ENCODE data around the gene SUSD1.
"Not testable (repeated sequence)": the region's sequence is repeated elsewhere in the genome, so short reads cannot be mapped to it uniquely, and the experiment has no call there.

The SUSD1 gene

DNA sequence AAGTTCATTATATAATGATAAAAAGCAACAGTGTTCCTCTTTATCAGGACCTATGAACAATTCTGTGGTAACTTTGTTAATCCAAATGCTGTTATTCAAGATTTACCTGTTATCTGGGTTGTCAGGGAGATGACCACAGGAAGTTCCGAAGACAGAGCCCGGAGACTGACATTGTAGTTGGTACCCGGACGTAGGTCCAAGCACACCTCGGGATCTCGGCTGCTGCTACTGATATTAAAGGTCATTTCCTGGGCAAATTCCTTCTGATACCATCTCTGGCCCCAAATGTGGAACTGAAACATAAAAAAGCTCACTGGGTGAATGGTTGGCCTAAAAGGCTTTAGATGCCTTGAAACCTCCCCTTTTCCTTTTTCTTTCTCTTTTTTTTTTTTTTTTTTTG is 96.7 kb downstream of the SUSD1 start:
- Histone ChIP-seq H3K27me3 (no peaks in the 10 kb centered on the region), H3K4me1 (no peaks in the 10 kb centered on the region), H3K4me3 (ENCODE audit: low read depth, low read length) (no peak overlapping the region), H3K9me3 (no peaks in the 10 kb centered on the region), H3K36me3 (no peaks in the 10 kb centered on the region)
- DNase-seq, result no peak
- no peak for TF ChIP-seq CTCF (IDR thresholded peaks at IDR 0.05; ENCODE audit: low read depth, low read length)

- Histone ChIP-seq H3K4me3 (ENCODE audit: low read depth, low read length) (no peak overlapping the region), H3K9me3 (no peaks in the 10 kb centered on the region), H3K4me1 (no peaks in the 10 kb centered on the region), H3K36me3 (no peaks in the 10 kb centered on the region), H3K27me3 (no peaks in the 10 kb centered on the region)
- no peak for DNase-seq
- no peak for TF ChIP-seq CTCF (IDR thresholded peaks at IDR 0.05; ENCODE audit: low read depth, low read length)
Measured at GRCh38 chr9:112076814-112077213, 98.3 kb downstream of the SUSD1 start.

- Histone ChIP-seq H3K4me3 (ENCODE audit: low read depth, low read length) (no peak overlapping the region), H3K27me3 (no peaks in the 10 kb centered on the region), H3K9me3 (no peaks in the 10 kb centered on the region), H3K36me3 (peaks cover under 1% of the 10 kb centered on the region; the same call in 1 of the 2 replicates), H3K4me1 (no peaks in the 10 kb centered on the region)
- no peak for TF ChIP-seq CTCF (IDR thresholded peaks at IDR 0.05; ENCODE audit: low read depth, low read length)
- no peak for DNase-seq
Measured at GRCh38 chr9:112075009-112075378, 100.1 kb downstream of the SUSD1 start.

DNA sequence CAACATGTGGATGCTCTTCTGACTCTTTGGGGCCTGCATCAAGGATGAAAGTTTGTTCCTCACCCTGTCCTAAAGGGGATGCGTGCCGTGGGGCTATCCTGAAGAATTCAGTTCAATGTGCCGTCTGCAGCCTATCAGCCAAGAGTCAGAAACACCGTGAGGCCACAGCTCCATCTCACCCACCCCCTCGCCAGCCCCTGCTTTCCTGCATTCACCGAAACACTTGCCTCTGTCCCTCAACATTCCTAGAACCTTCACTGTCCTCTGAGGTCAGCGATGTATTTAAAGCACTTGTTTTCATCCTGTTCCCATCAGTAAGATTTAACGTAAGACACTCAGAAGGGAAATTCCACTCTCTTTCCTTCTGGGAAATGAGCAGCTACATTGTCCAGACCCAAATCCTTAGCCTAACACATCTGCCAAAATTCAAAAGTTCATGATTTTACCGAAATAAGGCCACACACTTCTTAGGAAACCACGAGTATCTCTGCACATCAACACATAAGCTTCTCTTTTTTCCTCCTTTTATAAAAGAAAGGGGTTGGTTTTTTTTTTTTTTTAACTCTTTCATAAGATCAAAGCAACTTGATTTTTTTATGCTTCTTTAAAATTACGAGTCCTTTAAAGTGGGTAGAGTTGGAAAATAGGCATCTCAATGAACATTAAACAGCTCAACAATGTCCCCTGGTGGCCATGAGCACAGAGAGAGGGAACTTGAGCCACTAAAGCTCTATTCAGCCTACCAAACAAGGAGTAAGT is 100.7 kb downstream of the SUSD1 start:
- no peaks in the 10 kb centered on the region for H3K9me3 ChIP-seq
- H3K4me1 ChIP-seq, result no peaks in the 10 kb centered on the region
- peak; percentile 69 for DNase-seq
- peak; percentile 97 for TF ChIP-seq CTCF (IDR thresholded peaks at IDR 0.05; ENCODE audit: low read depth, low read length)
- no peaks in the 10 kb centered on the region for H3K27me3 ChIP-seq
- H3K4me3 ChIP-seq (ENCODE audit: low read depth, low read length), result no peak overlapping the region
- peaks cover 2% of the 10 kb centered on the region; the same call in 1 of the 2 replicates for H3K36me3 ChIP-seq

GRCh38 chr9:112073639-112074173 is 101.4 kb downstream of the SUSD1 start:
- not testable (repeated sequence) for H3K36me3 ChIP-seq; H3K27me3 ChIP-seq; H3K9me3 ChIP-seq; H3K4me1 ChIP-seq; DNase-seq; H3K4me3 ChIP-seq (ENCODE audit: low read depth, low read length)

DNA sequence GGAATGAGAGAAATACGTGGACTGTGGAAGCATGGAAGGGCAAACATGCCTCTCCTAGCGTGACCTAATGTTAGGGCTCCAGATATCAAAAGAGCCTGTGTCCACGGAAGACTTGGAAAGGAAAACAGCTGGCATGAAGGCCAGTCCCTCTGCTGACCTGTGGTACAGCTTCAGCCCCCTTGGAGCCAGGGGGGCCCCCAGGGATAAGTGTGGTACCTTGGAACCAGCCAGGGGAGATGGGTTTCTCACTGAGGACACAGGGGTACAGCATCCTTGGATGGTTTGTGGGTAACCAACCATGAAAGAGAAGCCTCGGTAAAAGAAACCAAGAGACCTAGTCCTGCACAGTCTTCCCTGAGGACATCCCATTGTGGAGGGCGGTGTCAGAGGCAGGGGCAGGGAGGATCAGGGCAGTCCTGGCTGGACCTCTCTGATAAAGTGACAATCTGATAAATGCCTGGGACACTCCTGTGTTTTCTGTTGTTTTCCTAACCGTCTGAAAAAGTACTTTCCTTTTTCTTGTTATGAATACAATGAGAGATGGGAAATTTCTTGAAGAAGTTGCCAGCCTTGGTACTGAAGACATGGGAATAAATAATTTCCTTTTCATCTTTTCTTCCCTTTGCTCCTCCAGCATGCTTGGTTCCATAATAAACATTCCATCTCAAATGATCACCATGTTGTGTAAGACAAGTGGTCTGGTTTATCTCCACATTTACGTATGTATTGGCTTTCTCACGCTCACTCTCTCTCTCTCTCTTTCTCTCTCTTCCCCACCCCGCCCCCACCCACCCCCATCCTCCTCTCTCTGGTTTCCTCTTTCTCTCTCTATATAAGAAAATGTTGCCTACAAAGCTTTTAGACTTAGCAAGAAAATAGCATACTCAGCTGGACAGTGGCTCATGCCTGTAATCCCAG is 102.1 kb downstream of the SUSD1 start:
- H3K27me3 ChIP-seq, result no peaks in the 10 kb centered on the region
- no peak overlapping the region for H3K4me3 ChIP-seq (ENCODE audit: low read depth, low read length)
- no peaks in the 10 kb centered on the region for H3K9me3 ChIP-seq
- no peak for DNase-seq
- no peak for TF ChIP-seq CTCF (IDR thresholded peaks at IDR 0.05; ENCODE audit: low read depth, low read length)
- H3K36me3 ChIP-seq, result peaks cover 2% of the 10 kb centered on the region; the same call in 1 of the 2 replicates
- no peaks in the 10 kb centered on the region for H3K4me1 ChIP-seq
